K562 (cell line): ENCODE results near the gene DHRS11.

Source experiments
- ARNT ChIP-seq, 2 experiments: fragments of 450-650 bp; IDR thresholded peaks; 2 replicates each; pipeline ENCODE4 v1.6.1; 2016; ENCODE audit warnings: mild to moderate bottlenecking in 1 of 2
- CTCF ChIP-seq, 3 experiments: IDR thresholded peaks in 2 of 3; conservative IDR thresholded peaks in 1 of 3; 2 replicates each; pipeline ENCODE4 v1.5.1; 2011 to 2012; ENCODE audit warnings: low read length in 3 of 3, mild to moderate bottlenecking in 3 of 3, control low read depth in 2 of 3, improper control_type of control experiment in 1 of 3, inconsistent platforms in 1 of 3, low read depth in 1 of 3, mixed read lengths in 1 of 3, moderate library complexity in 1 of 3; ENCODE audit not compliant: insufficient read depth in 2 of 3
- EZH2 ChIP-seq: IDR thresholded peaks from 2 replicates; pipeline ENCODE4 v1.6.1; 2012; ENCODE audit warnings: low read depth, mild to moderate bottlenecking, inconsistent platforms, low read length, borderline replicate concordance
- FOS ChIP-seq: IDR thresholded peaks from 3 replicates; pipeline ENCODE4 v1.6.1; 2011; ENCODE audit not compliant: insufficient read length; ENCODE audit errors: extremely low read depth
- HDAC2 ChIP-seq: fragments of 450-650 bp; IDR thresholded peaks from 2 replicates; pipeline ENCODE4 v1.6.1; 2016; ENCODE audit warnings: mild to moderate bottlenecking
- HDGF ChIP-seq: fragments of 450-650 bp; IDR thresholded peaks from 2 replicates; pipeline ENCODE4 v1.6.1; 2016
- NONO ChIP-seq, 2 experiments: fragments of 200-400 bp in 1 of 2; fragments of 450-650 bp in 1 of 2; formaldehyde crosslinking in 1 of 2; IDR thresholded peaks; 2 replicates each; pipeline ENCODE4 v1.6.1; 2017; ENCODE audit warnings: low read depth in 2 of 2, mild to moderate bottlenecking in 2 of 2, moderate library complexity in 2 of 2, low read length in 1 of 2
- POLR2A ChIP-seq: fragments of 450-650 bp; conservative IDR thresholded peaks from 2 replicates; pipeline ENCODE4 v1.6.1; 2016
- RFX5 ChIP-seq: IDR thresholded peaks from 2 replicates; pipeline ENCODE4 v1.6.1; 2011; ENCODE audit warnings: low read depth, mild to moderate bottlenecking, improper control_type of control experiment, low read length
- YY1 ChIP-seq, 3 experiments: IDR thresholded peaks; 2 replicates each; pipeline ENCODE4 v1.6.1; 2011; ENCODE audit warnings: low read length in 2 of 3, mild to moderate bottlenecking in 2 of 3, moderate library complexity in 2 of 3, borderline replicate concordance in 1 of 3, control low read depth in 1 of 3, low read depth in 1 of 3; ENCODE audit not compliant: insufficient read depth in 3 of 3, insufficient replicate concordance in 2 of 3, control insufficient read depth in 1 of 3, insufficient read length in 1 of 3; ENCODE audit errors: extremely low read depth in 1 of 3
- ZBTB17 ChIP-seq: fragments of 450-650 bp; formaldehyde crosslinking; IDR thresholded peaks from 2 replicates; pipeline ENCODE4 v1.4.0; 2020; ENCODE audit warnings: mild to moderate bottlenecking
- ZBTB2 ChIP-seq: fragments of 450-650 bp; IDR thresholded peaks from 2 replicates; pipeline ENCODE4 v1.6.1; 2016; ENCODE audit warnings: antibody characterized with exemption
- ZNF444 ChIP-seq: fragments of 250-450 bp; sonication (Bioruptor Pico); IDR thresholded peaks from 2 replicates; pipeline ENCODE4 v1.4.0; 2020; ENCODE audit warnings: mild to moderate bottlenecking, moderate library complexity

GRCh38 chr17:36613155-36613554 lies 21.5 kb downstream of the DHRS11 start:
- TF ChIP-seq ZBTB2: no peak
- no peak for TF ChIP-seq HDAC2
- TF ChIP-seq CTCF (IDR thresholded peaks at IDR 0.05 in 2 of 3, conservative IDR thresholded peaks at IDR 0.05 in 1 of 3; ENCODE audit: insufficient read depth in 2 of 3, low read depth in 1 of 3, low read length in 3 of 3): no peak
- TF ChIP-seq RFX5: no peak
- no peak for TF ChIP-seq EZH2
- no peak for TF ChIP-seq YY1 (IDR thresholded peaks at IDR 0.05; ENCODE audit: borderline replicate concordance in 1 of 3, control insufficient read depth in 1 of 3, extremely low read depth in 1 of 3, insufficient read depth in 3 of 3, insufficient read length in 1 of 3, insufficient replicate concordance in 2 of 3, low read depth in 1 of 3, low read length in 2 of 3)
- TF ChIP-seq HDGF: no peak
- TF ChIP-seq NONO (IDR thresholded peaks at IDR 0.05; ENCODE audit: low read depth in 2 of 2, low read length in 1 of 2): no peak
- no peak for TF ChIP-seq ZBTB17 (CRISPR knock-in tag)
- TF ChIP-seq POLR2A: no peak
- TF ChIP-seq ARNT (IDR thresholded peaks at IDR 0.05): no peak
- no peak for TF ChIP-seq FOS
- no peak for TF ChIP-seq ZNF444 (CRISPR knock-in tag)
